ENCODE data around the gene TTLL4.
"Not testable (repeated sequence)": the region's sequence is repeated elsewhere in the genome, so short reads cannot be mapped to it uniquely, and the experiment has no call there.

Gene TTLL4, protein sequence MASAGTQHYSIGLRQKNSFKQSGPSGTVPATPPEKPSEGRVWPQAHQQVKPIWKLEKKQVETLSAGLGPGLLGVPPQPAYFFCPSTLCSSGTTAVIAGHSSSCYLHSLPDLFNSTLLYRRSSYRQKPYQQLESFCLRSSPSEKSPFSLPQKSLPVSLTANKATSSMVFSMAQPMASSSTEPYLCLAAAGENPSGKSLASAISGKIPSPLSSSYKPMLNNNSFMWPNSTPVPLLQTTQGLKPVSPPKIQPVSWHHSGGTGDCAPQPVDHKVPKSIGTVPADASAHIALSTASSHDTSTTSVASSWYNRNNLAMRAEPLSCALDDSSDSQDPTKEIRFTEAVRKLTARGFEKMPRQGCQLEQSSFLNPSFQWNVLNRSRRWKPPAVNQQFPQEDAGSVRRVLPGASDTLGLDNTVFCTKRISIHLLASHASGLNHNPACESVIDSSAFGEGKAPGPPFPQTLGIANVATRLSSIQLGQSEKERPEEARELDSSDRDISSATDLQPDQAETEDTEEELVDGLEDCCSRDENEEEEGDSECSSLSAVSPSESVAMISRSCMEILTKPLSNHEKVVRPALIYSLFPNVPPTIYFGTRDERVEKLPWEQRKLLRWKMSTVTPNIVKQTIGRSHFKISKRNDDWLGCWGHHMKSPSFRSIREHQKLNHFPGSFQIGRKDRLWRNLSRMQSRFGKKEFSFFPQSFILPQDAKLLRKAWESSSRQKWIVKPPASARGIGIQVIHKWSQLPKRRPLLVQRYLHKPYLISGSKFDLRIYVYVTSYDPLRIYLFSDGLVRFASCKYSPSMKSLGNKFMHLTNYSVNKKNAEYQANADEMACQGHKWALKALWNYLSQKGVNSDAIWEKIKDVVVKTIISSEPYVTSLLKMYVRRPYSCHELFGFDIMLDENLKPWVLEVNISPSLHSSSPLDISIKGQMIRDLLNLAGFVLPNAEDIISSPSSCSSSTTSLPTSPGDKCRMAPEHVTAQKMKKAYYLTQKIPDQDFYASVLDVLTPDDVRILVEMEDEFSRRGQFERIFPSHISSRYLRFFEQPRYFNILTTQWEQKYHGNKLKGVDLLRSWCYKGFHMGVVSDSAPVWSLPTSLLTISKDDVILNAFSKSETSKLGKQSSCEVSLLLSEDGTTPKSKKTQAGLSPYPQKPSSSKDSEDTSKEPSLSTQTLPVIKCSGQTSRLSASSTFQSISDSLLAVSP

GRCh38 chr2:218710687-218711549 lies at the start of gene TTLL4:
TTLL4 (plus strand) TSS chr2:218710835; CDS start chr2:218737677, 26,842 bp downstream.
- peak; percentile 98 for DNase-seq

- no peak for DNase-seq
Measured at GRCh38 chr2:218662377-218662776, 48.3 kb upstream of the TTLL4 start.

- no peak for DNase-seq
Measured at GRCh38 chr2:218662827-218663226, 47.8 kb upstream of the TTLL4 start.

- DNase-seq, result no peak
Measured at GRCh38 chr2:218663901-218664300, 46.7 kb upstream of the TTLL4 start.

DNA sequence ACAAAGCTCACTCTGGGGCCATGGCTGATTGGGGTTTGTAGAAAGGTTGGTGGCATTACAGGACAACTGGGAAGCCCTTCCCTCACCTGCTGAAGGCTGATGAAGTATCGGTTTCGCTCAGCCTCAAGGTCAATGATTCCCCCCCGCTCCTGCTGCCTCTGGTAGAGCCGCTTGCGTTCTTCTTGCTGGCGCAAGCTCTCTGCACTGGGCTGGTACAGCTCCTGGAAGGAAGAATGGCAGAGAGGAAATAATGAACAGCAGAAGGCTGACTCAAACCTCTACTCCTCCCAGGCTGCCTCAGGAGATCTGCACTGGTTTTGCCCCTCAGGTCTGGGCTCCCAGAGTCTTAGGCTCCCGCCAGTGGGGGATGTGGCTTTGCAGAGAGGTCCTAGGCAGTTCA lies 46.0 kb upstream of the TTLL4 start:
- no peak for DNase-seq

- no peak for DNase-seq
Measured at GRCh38 chr2:218671097-218671653, 39.5 kb upstream of the TTLL4 start.

DNA sequence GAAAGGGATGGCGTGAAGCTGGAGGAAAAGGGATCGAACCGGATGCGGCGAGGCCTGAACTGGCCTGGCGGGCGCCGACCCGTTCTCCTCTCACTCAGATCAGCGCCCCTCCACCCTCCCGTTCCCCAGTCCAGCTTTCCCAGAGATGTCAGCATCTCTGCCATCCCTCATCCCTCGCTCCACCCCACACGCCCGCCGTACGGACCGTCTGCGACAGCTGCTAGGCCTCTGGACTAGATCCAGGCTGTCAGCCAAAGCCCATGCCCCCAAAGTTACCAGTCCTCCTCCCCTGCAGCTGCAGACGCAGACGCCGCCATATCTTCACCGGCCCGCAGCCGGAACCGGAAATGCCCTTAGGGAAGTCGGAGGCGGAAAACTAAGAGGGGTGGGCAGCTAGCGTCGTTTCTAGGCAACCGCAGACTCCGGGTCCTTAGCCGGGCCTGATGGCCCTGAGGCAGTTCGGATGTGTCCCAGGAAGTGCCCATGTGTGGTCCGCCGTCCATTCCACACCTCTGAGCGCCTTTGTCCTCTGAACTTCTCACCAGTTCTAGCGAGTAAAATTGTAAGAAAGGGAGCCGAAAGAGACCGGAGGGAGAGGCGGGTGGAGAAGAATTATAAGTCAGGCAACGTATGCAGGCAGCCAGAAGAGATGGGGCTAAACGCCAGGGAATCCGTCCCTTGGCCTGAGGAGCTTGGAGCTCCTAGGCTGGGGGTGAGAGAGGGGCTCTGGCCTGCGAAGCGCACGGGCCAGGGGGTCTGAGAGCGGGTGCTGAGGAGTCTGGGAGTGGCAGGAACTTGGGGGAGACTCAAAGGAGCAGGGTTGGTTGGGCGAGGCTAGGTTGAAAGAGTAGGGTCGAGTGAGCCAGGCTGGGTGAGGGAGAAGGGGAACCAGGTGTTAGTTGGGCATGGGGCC lies 38.7 kb upstream of the TTLL4 start, which contains the start of the genes RNF25 and STK36:
Gene RNF25 (minus strand): TSS at position 349 of the 913 bp plus-strand sequence. CDS start 32 bp downstream, at position 317.
Gene STK36 (plus strand): TSS at position 433 of the 913 bp plus-strand sequence. CDS start 744 bp downstream, outside the sequence.
- DNase-seq, result peak; percentile 87

- DNase-seq, result no peak
Measured at GRCh38 chr2:218679119-218679518, 31.5 kb upstream of the TTLL4 start.

- no peak for DNase-seq
Measured at GRCh38 chr2:218680061-218680460, 30.6 kb upstream of the TTLL4 start.

- DNase-seq, result not testable (repeated sequence)
Measured at GRCh38 chr2:218687400-218688060, 23.1 kb upstream of the TTLL4 start.

GRCh38 chr2:218691234-218691633 lies 19.4 kb upstream of the TTLL4 start:
- no peak for DNase-seq

DNA sequence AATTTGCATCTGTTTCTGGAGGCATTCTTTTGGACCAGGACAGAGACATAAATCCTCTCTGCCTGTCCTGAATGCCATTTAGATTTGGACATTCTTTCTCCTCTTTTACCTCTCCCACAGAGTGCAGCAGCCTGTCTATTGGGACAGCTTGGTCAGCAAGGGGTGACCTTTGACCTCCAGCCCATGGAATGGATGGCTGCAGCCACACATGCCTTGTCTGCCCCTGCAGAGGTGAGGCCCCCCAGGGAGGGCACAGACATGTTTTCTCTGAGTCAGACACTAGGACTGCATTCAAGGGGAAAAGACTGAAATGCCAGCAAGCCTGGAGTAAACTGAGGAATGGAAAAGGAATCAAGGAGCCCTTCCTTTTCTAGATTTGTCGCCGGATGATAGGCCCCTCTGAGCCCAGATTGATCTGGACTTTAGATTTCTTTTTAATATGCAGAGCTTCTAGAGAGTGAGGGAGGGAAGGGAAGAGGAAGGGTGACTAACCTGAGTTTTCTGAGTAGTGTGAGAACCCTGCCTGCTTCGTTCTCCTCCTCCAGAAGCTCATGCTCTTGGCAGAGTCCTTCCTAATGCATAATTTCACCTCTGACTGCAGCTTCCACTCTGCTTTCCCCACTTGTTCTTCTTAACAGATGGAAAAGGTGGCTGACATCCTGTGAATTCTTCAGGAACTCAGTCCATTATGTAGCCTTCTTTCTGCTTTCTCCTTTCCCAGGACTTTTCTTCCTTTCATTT lies 16.1 kb upstream of the TTLL4 start:
- DNase-seq, result no peak

- DNase-seq, result no peak
Measured at GRCh38 chr2:218698885-218699284, 11.8 kb upstream of the TTLL4 start.

DNA sequence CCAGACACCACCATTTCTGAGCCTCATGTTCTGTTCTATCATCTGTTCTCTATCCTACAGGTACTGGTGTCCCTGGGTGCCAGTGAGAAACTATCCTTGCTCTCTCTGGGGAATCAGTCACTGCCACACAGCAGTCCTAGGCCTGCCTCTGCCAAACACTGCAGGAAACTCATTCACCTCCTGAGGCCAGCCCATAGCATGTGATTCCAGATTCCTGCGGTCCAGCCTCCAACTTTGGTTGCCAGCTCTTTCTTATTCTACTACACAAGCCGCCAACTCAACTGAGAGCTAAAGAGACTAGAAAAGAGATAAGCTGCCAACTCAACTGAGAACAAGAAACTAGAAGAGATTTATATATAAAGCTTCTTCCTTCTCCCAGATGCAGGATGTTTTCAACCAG lies 8.8 kb upstream of the TTLL4 start:
- DNase-seq, result no peak

DNA sequence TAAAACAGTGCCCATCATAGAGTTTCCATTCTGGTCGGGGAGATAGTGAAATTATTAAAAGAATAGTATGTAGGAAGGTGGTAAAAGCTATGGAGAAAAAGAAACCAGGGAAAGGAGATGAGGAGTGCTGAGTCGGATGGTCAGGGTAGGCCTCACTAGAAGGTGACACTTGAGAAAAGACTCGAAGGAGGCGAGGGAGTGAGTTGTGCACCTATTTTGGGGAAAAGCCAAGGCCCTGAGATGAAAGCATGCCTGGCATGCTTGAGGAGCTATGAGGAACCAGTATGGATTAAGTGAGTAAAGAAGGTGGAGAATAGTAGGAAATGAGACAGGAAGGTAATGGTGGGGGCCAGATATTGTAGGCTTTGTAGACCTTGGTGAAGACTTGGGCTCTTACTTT lies 7.3 kb upstream of the TTLL4 start:
- no peak for DNase-seq

DNA sequence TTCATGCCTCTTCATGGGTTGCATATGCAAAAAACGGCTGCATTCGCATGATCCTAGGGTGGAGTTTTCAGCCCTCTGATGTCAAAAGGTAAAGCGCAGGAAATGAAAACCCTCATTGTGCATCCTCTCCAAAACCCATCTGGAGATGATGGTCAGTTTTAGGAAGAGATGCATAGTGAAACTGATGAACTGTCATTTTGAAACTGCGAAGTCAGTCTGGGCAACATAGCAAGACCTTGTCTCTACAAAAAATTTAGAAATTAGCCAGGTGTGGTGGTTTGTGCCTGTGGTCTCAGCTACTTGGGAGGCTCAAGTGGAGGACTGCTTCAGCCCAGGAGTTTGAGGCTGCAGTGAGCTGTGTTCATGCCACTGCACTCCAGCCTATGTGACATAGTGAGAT lies 2.5 kb upstream of the TTLL4 start:
- no peak for DNase-seq

DNA sequence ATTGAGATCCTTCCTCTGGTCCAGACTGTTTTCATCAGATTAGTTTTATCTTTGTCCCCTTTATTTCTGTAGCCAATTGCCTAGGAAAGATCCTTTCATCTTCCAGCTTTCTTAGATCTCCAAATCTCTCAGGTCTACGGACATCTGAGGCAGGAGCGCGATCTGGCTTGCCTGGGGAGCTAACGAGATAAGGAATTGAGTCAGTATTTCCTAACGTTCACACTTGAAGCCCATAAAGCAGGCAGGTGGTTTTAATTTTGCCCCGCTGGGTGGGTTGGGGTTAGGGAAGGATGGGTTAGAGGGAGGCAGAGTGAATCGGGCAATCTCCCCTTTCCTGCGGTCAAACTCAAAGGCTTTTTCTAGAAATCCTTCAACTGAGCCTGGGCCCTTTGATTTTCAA lies 727 bp upstream of the TTLL4 start:
- DNase-seq, result no peak

- no peak for DNase-seq
Measured at GRCh38 chr2:218710334-218710686, 325 bp upstream of the TTLL4 start.

GRCh38 chr2:218711550-218711929 lies 905 bp downstream of the TTLL4 start:
- no peak for DNase-seq

Data from stimulated activated CD8-positive, alpha-beta memory T cell treated with anti-CD3 and anti-CD28 coated beads, Interleukin-4, amount 100 ng/mL, for 48 hours (primary cell).